ENCODE measurements around the gene ARVCF.

Gene ARVCF

DNA sequence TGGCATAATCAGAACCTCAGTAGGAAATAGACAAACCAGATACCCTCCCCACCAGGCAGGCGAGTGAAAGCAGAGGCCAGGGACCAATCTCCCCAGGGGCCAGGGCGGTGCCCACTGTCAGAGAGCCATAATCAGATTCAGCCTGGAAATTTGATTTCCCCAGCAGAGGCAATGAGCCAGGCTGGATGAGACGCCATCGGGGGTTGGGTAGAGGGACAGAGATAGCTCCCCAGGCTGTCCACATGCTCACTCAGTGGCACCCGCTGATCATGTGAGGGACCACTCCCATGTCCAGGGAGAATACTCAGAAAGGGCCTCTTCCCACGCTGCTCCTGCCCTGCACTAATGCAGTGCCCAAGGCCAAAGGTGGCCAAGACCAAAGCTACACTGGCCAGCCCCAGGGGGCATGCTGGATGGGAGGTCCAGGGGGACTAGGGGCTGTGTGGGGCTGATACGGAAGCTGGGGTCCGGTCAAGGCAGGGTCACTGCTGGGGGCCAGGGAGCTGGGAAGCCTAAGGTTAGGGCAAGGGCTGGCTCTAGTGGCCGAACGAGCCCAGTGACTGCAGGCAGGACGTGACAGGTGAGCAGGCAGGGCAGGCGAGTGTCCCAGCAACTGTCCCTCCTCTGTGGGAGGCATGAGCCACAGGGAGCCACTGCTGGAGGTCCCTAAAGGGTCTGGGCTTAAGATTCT lies 19.8 kb downstream of the ARVCF start:
- H3K4me1 ChIP-seq, result peaks cover 16% of the 10 kb centered on the region
- no peak overlapping the region for H3K9ac ChIP-seq
- H3K4me3 ChIP-seq (ENCODE audit: low read depth, low read length), result no peak overlapping the region

DNA sequence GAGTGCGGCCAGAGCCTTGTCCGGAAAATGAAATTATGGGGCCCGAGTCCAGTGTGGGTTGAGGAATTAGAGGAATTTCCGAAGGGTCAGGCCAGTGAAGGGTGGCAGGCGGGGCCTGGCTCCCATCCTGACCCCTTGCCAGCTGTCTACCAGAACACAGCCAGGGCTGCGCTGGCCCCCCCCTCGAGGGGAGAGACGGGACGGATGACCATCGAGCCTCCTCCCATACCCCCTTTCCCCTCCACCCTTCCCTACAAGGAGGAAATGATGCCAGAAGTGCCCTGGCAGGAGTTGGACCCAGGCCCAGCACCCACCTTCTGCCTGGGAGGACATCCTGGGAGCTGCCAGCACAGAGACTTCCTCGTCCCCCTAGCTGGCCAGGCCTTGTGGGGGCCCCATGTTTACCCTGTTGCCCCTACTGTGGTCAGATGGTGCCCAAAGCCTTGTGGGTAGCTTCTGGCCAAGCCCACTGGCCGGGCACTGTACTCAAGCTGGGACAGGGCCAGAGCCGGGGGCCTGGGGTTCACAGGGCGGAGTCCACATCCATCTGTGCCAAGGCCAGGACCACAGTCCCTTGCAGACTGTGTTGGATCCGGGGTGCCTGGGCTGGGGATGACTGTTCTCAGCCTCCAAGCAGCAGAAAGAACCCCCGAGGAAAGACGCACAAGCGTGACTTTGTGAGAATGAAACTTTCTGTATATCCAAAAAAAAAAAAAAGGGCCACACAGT lies 20.8 kb downstream of the ARVCF start:
- H3K4me3 ChIP-seq (ENCODE audit: low read depth, low read length), result no peak overlapping the region
- no peak for TF ChIP-seq CTCF (IDR thresholded peaks at IDR 0.05)
- no peaks in the 10 kb centered on the region for H3K36me3 ChIP-seq (ENCODE audit: control insufficient read depth, insufficient read depth, low read length)
- no peak overlapping the region for H3K4me2 ChIP-seq (ENCODE audit: low read length)
- H3K4me1 ChIP-seq, result peaks cover 12% of the 10 kb centered on the region
- H3K27me3 ChIP-seq (ENCODE audit: control insufficient read depth, insufficient read depth, low read length), result no peaks in the 10 kb centered on the region
- no peak overlapping the region for H2AFZ ChIP-seq
- H3K9ac ChIP-seq, result no peak overlapping the region
- no peaks in the 10 kb centered on the region for H3K79me2 ChIP-seq
- no peak overlapping the region for H3K27ac ChIP-seq
- no peaks in the 10 kb centered on the region for H3K9me3 ChIP-seq (ENCODE audit: control insufficient read depth, low read length)

More for the DNA sequence above, 19.8 kb downstream of the ARVCF start:
- H3K9me3 ChIP-seq (ENCODE audit: control insufficient read depth, low read length), result no peaks in the 10 kb centered on the region
- no peak overlapping the region for H3K4me2 ChIP-seq (ENCODE audit: low read length)
- no peaks in the 10 kb centered on the region for H3K27me3 ChIP-seq (ENCODE audit: control insufficient read depth, insufficient read depth, low read length)
- H3K79me2 ChIP-seq, result no peaks in the 10 kb centered on the region
- no peaks in the 10 kb centered on the region for H3K36me3 ChIP-seq (ENCODE audit: control insufficient read depth, insufficient read depth, low read length)
- no peak for TF ChIP-seq CTCF (IDR thresholded peaks at IDR 0.05)
- H2AFZ ChIP-seq, result no peak overlapping the region
- no peak overlapping the region for H3K27ac ChIP-seq

- peaks cover 12% of the 10 kb centered on the region for H3K4me1 ChIP-seq
- no peaks in the 10 kb centered on the region for H3K27me3 ChIP-seq (ENCODE audit: control insufficient read depth, insufficient read depth, low read length)
- no peak overlapping the region for H2AFZ ChIP-seq
- H3K4me3 ChIP-seq (ENCODE audit: low read depth, low read length), result no peak overlapping the region
- no peaks in the 10 kb centered on the region for H3K9me3 ChIP-seq (ENCODE audit: control insufficient read depth, low read length)
- H3K9ac ChIP-seq, result no peak overlapping the region
- H3K36me3 ChIP-seq (ENCODE audit: control insufficient read depth, insufficient read depth, low read length), result no peaks in the 10 kb centered on the region
- no peak overlapping the region for H3K4me2 ChIP-seq (ENCODE audit: low read length)
- no peak for TF ChIP-seq CTCF (IDR thresholded peaks at IDR 0.05)
- no peaks in the 10 kb centered on the region for H3K79me2 ChIP-seq
- no peak overlapping the region for H3K27ac ChIP-seq
Measured at GRCh38 chr22:19994851-19995610, 21.6 kb downstream of the ARVCF start.

DNA sequence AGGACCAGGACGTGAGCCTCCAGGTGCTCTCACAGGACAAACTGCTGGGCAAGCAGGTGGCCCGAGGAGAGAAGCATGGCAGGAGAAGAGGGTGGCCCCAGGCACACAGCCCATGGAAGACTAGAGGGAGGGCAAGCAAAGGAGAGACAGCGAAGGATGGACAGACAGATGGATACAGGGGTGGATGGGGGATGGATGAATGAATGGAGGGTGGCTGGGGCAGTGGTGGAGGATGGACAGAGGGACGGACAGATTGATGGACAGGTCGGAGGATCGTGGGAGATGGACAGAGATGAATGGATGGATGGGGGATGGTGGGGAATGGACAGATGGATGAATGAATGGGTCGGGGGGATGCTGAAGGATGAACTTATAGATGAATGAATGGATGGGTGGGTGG lies 22.7 kb downstream of the ARVCF start:
- Histone ChIP-seq H3K27me3 (ENCODE audit: control insufficient read depth, insufficient read depth, low read length) (no peaks in the 10 kb centered on the region), H3K79me2 (no peaks in the 10 kb centered on the region), H3K27ac (no peak overlapping the region), H3K4me1 (peaks cover 8% of the 10 kb centered on the region), H3K9ac (no peak overlapping the region), H3K9me3 (ENCODE audit: control insufficient read depth, low read length) (no peaks in the 10 kb centered on the region), H3K4me3 (ENCODE audit: low read depth, low read length) (no peak overlapping the region), H3K4me2 (ENCODE audit: low read length) (no peak overlapping the region), H2AFZ (no peak overlapping the region), H3K36me3 (ENCODE audit: control insufficient read depth, insufficient read depth, low read length) (no peaks in the 10 kb centered on the region)
- no peak for TF ChIP-seq CTCF (IDR thresholded peaks at IDR 0.05)
